CD8-positive, alpha-beta memory T cell (primary cell): ENCODE data around the gene MXD1. TPM values are rescaled to one million over a fixed set of nuclear protein-coding genes. Genes with fewer than 3 reads are reported as not detected.
"Not testable (repeated sequence)": the region's sequence is repeated elsewhere in the genome, so short reads cannot be mapped to it uniquely, and the experiment has no call there.

ENCODE experiments used
- CTCF ChIA-PET: fragments of 350-600 bp; sonication (Branson Sonifier 250); formaldehyde crosslinking; loops from one replicate; lab custom pipeline; 2021; ENCODE audit warnings: antibody characterized with exemption; lab: Charles Lee
- POLR2A ChIA-PET: fragments of 350-600 bp; sonication (Branson Sonifier 250); formaldehyde crosslinking; loops from one replicate; lab custom pipeline; 2021; ENCODE audit warnings: antibody characterized with exemption; lab: Charles Lee
- DNase-seq, 5 donors: peaks; one replicate each; pipeline versions ENCODE4 v3.0.0 to v3.0.0-alpha.2; 2020 to 2022; ENCODE audit warnings: mixed read lengths in 1 of 5
- H3K27ac ChIP-seq: one replicate; pipeline ENCODE4 v1.7.0; 2013; ENCODE audit warnings: low read depth, mild to moderate bottlenecking, low read length, moderate library complexity
- H3K27me3 ChIP-seq: 2 replicates; pipeline ENCODE4 v1.7.0; 2013; ENCODE audit warnings: low read length, mild to moderate bottlenecking; ENCODE audit not compliant: insufficient read depth, poor library complexity, severe bottlenecking
- H3K36me3 ChIP-seq: 2 replicates; pipeline ENCODE4 v1.7.0; 2013; ENCODE audit warnings: mild to moderate bottlenecking, low read length, moderate library complexity; ENCODE audit not compliant: insufficient read depth
- H3K4me1 ChIP-seq: 2 replicates; pipeline ENCODE4 v1.7.0; 2013; ENCODE audit warnings: mild to moderate bottlenecking, low read length, moderate library complexity; ENCODE audit not compliant: insufficient read depth
- H3K4me3 ChIP-seq: 2 replicates; pipeline ENCODE4 v1.7.0; 2013; ENCODE audit warnings: mild to moderate bottlenecking, low read length
- H3K9me3 ChIP-seq: 2 replicates; pipeline ENCODE4 v1.7.0; 2013; ENCODE audit warnings: mild to moderate bottlenecking, low read length
- H3K27ac Mint-ChIP-seq, 8 donors: one replicate each; pipeline ENCODE4 v1.8.0; 2020 to 2021; ENCODE audit warnings: mixed read lengths in 8 of 8, mild to moderate bottlenecking in 6 of 8, inconsistent platforms in 3 of 8, moderate library complexity in 3 of 8
- H3K27me3 Mint-ChIP-seq, 2 donors: one replicate each; pipeline ENCODE4 v1.8.0; 2020 to 2021; ENCODE audit warnings: mixed read lengths in 2 of 2, mild to moderate bottlenecking in 1 of 2, moderate library complexity in 1 of 2
- H3K36me3 Mint-ChIP-seq, 3 donors: one replicate each; pipeline ENCODE4 v1.8.0; 2020 to 2021; ENCODE audit warnings: mixed read lengths in 3 of 3, inconsistent platforms in 1 of 3, mild to moderate bottlenecking in 1 of 3
- H3K4me1 Mint-ChIP-seq, 3 donors: one replicate each; pipeline ENCODE4 v1.8.0; 2020 to 2021; ENCODE audit warnings: mixed read lengths in 3 of 3, inconsistent platforms in 1 of 3, mild to moderate bottlenecking in 1 of 3
- H3K4me3 Mint-ChIP-seq, 7 donors: one replicate each; pipeline ENCODE4 v1.8.0; 2020 to 2021; ENCODE audit warnings: mixed read lengths in 7 of 7, mild to moderate bottlenecking in 6 of 7, moderate library complexity in 4 of 7, inconsistent platforms in 2 of 7
- H3K9me3 Mint-ChIP-seq, 5 donors: one replicate each; pipeline ENCODE4 v1.8.0; 2020 to 2022; ENCODE audit warnings: mixed read lengths in 5 of 5, mild to moderate bottlenecking in 3 of 5, moderate library complexity in 2 of 5, inconsistent platforms in 1 of 5
- polyA plus RNA-seq: library from polyadenylated mRNA; unstranded; fragments of 300-500 nt; fragmentation: Illumina TruSeq; gene quantifications from one replicate; pipeline ENCODE4 v1.2.3, GENCODE V29; 2021
- total RNA-seq, 2 experiments: library from RNA; stranded (reverse); gene quantifications; one replicate each; pipeline ENCODE4 v1.2.3, GENCODE V29; 2021

Gene MXD1
- total and polyA plus RNA-seq, 3 experiments from 2014 or later: 7.2 to 10.5 (median 8.1) TPM

GRCh38 chr2:69948032-69948962, 33.4 kb downstream of the MXD1 start:
- Mint-ChIP-seq H3K27ac (peak overlapping the region in 4 of 8 donors; percentile 90 to 97 (median 92)), H3K4me3 (no peak overlapping the region), H3K27me3 (no peaks in the 10 kb centered on the region), H3K36me3 (peaks cover 0 to 6% (median 6%) of the 10 kb centered on the region in 3 donors), H3K9me3 (no peaks in the 10 kb centered on the region), H3K4me1 (peaks cover 26 to 28% (median 26%) of the 10 kb centered on the region in 3 donors)
- DNase-seq: peak in 1 of 5 donors; percentile 42
- Histone ChIP-seq H3K27ac (no peak overlapping the region), H3K9me3 (no peaks in the 10 kb centered on the region), H3K27me3 (no peaks in the 10 kb centered on the region), H3K36me3 (no peaks in the 10 kb centered on the region), H3K4me3 (no peak overlapping the region), H3K4me1 (peaks cover 25% of the 10 kb centered on the region)
- ChIA-PET POLR2A (no interaction called here), CTCF (no interaction called here)

- Histone ChIP-seq H3K4me3 (no peak overlapping the region), H3K27me3 (no peaks in the 10 kb centered on the region), H3K27ac (no peak overlapping the region), H3K36me3 (no peaks in the 10 kb centered on the region), H3K9me3 (no peaks in the 10 kb centered on the region), H3K4me1 (peaks cover 25% of the 10 kb centered on the region)
- ChIA-PET POLR2A (no interaction called here), CTCF (no interaction called here)
- Mint-ChIP-seq H3K36me3 (peaks cover 0 to 6% (median 0%) of the 10 kb centered on the region in 3 donors), H3K4me3 (no peak overlapping the region), H3K27me3 (no peaks in the 10 kb centered on the region), H3K9me3 (no peaks in the 10 kb centered on the region), H3K27ac (peak overlapping the region in 3 of 8 donors; percentile 70 to 85 (median 81)), H3K4me1 (peaks cover 26 to 28% (median 26%) of the 10 kb centered on the region in 3 donors)
- DNase-seq: peak in 1 of 5 donors; percentile 26
Measured at GRCh38 chr2:69948963-69949645, 34.2 kb downstream of the MXD1 start.

- Mint-ChIP-seq H3K27ac (peak overlapping the region in 1 of 8 donors; percentile 32), H3K4me3 (no peak overlapping the region), H3K27me3 (no peaks in the 10 kb centered on the region), H3K4me1 (peaks cover 26 to 28% (median 26%) of the 10 kb centered on the region in 3 donors), H3K9me3 (no peaks in the 10 kb centered on the region), H3K36me3 (peaks cover 0 to 3% (median 0%) of the 10 kb centered on the region in 3 donors)
- Histone ChIP-seq H3K36me3 (no peaks in the 10 kb centered on the region), H3K27ac (no peak overlapping the region), H3K4me1 (peaks cover 25% of the 10 kb centered on the region), H3K9me3 (no peaks in the 10 kb centered on the region), H3K27me3 (no peaks in the 10 kb centered on the region), H3K4me3 (no peak overlapping the region)
- CTCF ChIA-PET: no interaction called here
- POLR2A ChIA-PET: no interaction called here
- no peak for DNase-seq
Measured at GRCh38 chr2:69950241-69950640, 35.3 kb downstream of the MXD1 start.

GRCh38 chr2:69950671-69951070, 35.8 kb downstream of the MXD1 start:
- CTCF ChIA-PET, H3K36me3 Mint-ChIP-seq, H3K27ac ChIP-seq, H3K4me3 Mint-ChIP-seq, H3K27me3 Mint-ChIP-seq, H3K27me3 ChIP-seq, H3K9me3 Mint-ChIP-seq, DNase-seq, H3K4me3 ChIP-seq, POLR2A ChIA-PET, H3K9me3 ChIP-seq, H3K27ac Mint-ChIP-seq, H3K36me3 ChIP-seq: not testable (repeated sequence)
- peaks cover 22 to 24% (median 22%) of the 10 kb centered on the region in 3 donors for H3K4me1 Mint-ChIP-seq
- peaks cover 21% of the 10 kb centered on the region for H3K4me1 ChIP-seq

- Histone ChIP-seq H3K27ac (no peak overlapping the region), H3K36me3 (no peaks in the 10 kb centered on the region), H3K4me3 (no peak overlapping the region), H3K9me3 (no peaks in the 10 kb centered on the region), H3K4me1 (peaks cover 3% of the 10 kb centered on the region), H3K27me3 (no peaks in the 10 kb centered on the region)
- ChIA-PET POLR2A (no interaction called here), CTCF (no interaction called here)
- no peaks in the 10 kb centered on the region for H3K27me3 Mint-ChIP-seq
- H3K27ac Mint-ChIP-seq: peak overlapping the region in 3 of 8 donors; percentile 29 to 89 (median 63)
- no peaks in the 10 kb centered on the region for H3K36me3 Mint-ChIP-seq
- no peaks in the 10 kb centered on the region for H3K9me3 Mint-ChIP-seq
- no peak overlapping the region for H3K4me3 Mint-ChIP-seq
- peak in 1 of 5 donors; percentile 9 for DNase-seq
- peaks cover 3 to 6% (median 4%) of the 10 kb centered on the region in 3 donors for H3K4me1 Mint-ChIP-seq
Measured at GRCh38 chr2:69952336-69953115, 37.6 kb downstream of the MXD1 start.

- Histone ChIP-seq H3K36me3 (no peaks in the 10 kb centered on the region), H3K9me3 (no peaks in the 10 kb centered on the region), H3K4me1 (no peaks in the 10 kb centered on the region), H3K4me3 (no peak overlapping the region), H3K27me3 (no peaks in the 10 kb centered on the region), H3K27ac (no peak overlapping the region)
- peaks cover 6 to 9% (median 7%) of the 10 kb centered on the region in 3 donors for H3K4me1 Mint-ChIP-seq
- peak overlapping the region in 1 of 8 donors; percentile 29 for H3K27ac Mint-ChIP-seq
- no peaks in the 10 kb centered on the region for H3K36me3 Mint-ChIP-seq
- POLR2A ChIA-PET: no interaction called here
- DNase-seq: no peak
- no peaks in the 10 kb centered on the region for H3K27me3 Mint-ChIP-seq
- no peak overlapping the region for H3K4me3 Mint-ChIP-seq
- CTCF ChIA-PET: no interaction called here
- H3K9me3 Mint-ChIP-seq: no peaks in the 10 kb centered on the region
Measured at GRCh38 chr2:69954084-69954483, 39.2 kb downstream of the MXD1 start.

GRCh38 chr2:69955029-69955428, 40.1 kb downstream of the MXD1 start:
- Mint-ChIP-seq H3K9me3 (no peaks in the 10 kb centered on the region), H3K4me3 (peak overlapping the region in 1 of 7 donors; percentile 65), H3K27ac (peak overlapping the region in 1 of 8 donors; percentile 67), H3K4me1 (peaks cover 6 to 8% (median 7%) of the 10 kb centered on the region in 3 donors), H3K36me3 (no peaks in the 10 kb centered on the region), H3K27me3 (peaks cover 2 to 5% of the 10 kb centered on the region in 2 donors)
- H3K4me3 ChIP-seq: no peak overlapping the region
- H3K36me3 ChIP-seq: no peaks in the 10 kb centered on the region
- H3K27ac ChIP-seq: no peak overlapping the region
- no peaks in the 10 kb centered on the region for H3K9me3 ChIP-seq
- POLR2A ChIA-PET: no interaction called here
- H3K4me1 ChIP-seq: no peaks in the 10 kb centered on the region
- H3K27me3 ChIP-seq: no peaks in the 10 kb centered on the region
- DNase-seq: peak in 1 of 5 donors; percentile 19
- CTCF ChIA-PET: no interaction called here
